Coronary artery (tissue), 2 donors: Measurements from ENCODE around the gene CLDN20.

Source experiments
- DNase-seq: peaks from one replicate; pipeline ENCODE4 v3.0.0-alpha.2; 2017; ENCODE audit warnings: low spot score
- H3K27ac ChIP-seq, 2 donors: fragments of 200-600 bp; sonication (generic); one replicate each; pipeline ENCODE4 v1.5.1; 2016 to 2019
- H3K4me3 ChIP-seq: fragments of 200-600 bp; sonication (generic); 2 replicates; pipeline ENCODE4 v1.5.1; 2016; ENCODE audit warnings: mild to moderate bottlenecking, moderate library complexity
- CTCF ChIP-seq: fragments of 200-600 bp; sonication (generic); IDR thresholded peaks from one replicate; pipeline ENCODE4 v1.5.1; 2019; ENCODE audit warnings: antibody characterized with exemption

The CLDN20 gene

DNA sequence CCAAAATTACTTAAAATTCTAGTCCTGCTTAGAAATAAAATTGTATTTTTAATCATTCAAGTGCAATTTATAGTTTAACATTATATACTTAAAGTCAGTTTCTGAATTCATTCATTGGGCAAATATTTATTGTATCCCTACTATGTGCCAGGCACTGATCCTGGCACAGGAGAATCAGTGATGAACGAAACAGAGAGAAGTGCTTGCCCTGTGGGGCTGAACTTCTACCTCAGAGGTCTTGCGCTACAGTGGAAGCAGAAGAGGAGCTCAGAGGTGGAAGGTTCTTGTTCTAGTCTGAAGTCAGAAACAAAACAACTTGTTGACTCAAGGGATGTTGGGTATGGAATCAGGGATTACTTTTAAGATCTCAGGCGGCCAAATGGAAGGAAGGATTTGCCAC lies 6.0 kb downstream of the CLDN20 start:
- no peak overlapping the region for H3K27ac ChIP-seq
- no peak overlapping the region for H3K4me3 ChIP-seq
- TF ChIP-seq CTCF: no peak
- no peak for DNase-seq

- H3K27ac ChIP-seq: no peak overlapping the region
- no peak for DNase-seq
- no peak for TF ChIP-seq CTCF
- H3K4me3 ChIP-seq: no peak overlapping the region
Observed at GRCh38 chr6:155270561-155271091, 6.8 kb downstream of the CLDN20 start.

DNA sequence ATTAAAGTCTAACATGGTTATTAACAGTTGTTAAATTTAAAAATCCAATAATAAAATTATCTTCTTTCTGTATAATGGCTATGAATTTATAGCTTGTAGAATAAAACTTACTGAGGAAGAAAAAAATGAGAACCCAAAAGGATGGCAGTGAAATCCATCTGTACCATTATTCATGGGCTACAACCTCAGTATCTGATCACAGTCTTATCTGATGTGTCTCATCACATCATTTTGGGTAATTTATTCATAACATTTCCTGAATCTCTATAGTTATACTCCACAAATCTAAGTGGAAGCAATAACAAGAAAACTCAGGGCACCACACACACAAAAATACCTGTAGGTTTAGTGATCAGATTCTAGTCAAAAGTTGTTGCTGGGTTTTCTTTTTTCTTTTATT lies 7.3 kb downstream of the CLDN20 start:
- Histone ChIP-seq H3K4me3 (no peak overlapping the region), H3K27ac (no peak overlapping the region)
- TF ChIP-seq CTCF: no peak
- DNase-seq: no peak

GRCh38 chr6:155272353-155273232 lies 8.8 kb downstream of the CLDN20 start:
- DNase-seq: no peak
- no peak for TF ChIP-seq CTCF
- no peak overlapping the region for H3K4me3 ChIP-seq
- H3K27ac ChIP-seq: peak overlapping the region; percentile 18 to 54

DNA sequence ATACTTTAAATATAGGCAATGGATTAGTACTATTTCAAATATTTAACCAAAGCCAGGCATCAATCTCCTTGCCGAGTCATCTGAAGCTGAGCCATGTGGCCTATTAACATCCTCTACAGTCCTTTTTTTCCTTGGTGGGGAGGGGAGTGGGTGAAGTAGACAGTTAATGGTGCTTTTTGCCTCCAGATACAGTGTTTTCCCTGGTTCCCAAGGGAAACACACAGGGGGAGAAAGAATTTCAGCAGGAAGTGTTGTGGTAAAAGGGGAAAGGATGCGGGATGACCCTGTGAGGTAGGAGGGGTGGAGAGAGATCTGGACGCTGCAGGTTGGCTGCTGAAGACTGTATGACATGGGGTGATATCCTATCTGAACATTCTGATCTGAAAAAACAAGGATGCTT lies 9.6 kb downstream of the CLDN20 start:
- no peak for TF ChIP-seq CTCF
- Histone ChIP-seq H3K27ac (peak overlapping the region; percentile 36 to 54), H3K4me3 (no peak overlapping the region)
- DNase-seq: no peak

GRCh38 chr6:155274106-155274505 lies 10.3 kb downstream of the CLDN20 start:
- H3K4me3 ChIP-seq: no peak overlapping the region
- no peak for TF ChIP-seq CTCF
- no peak for DNase-seq
- peak overlapping the region; percentile 17 to 36 for H3K27ac ChIP-seq

DNA sequence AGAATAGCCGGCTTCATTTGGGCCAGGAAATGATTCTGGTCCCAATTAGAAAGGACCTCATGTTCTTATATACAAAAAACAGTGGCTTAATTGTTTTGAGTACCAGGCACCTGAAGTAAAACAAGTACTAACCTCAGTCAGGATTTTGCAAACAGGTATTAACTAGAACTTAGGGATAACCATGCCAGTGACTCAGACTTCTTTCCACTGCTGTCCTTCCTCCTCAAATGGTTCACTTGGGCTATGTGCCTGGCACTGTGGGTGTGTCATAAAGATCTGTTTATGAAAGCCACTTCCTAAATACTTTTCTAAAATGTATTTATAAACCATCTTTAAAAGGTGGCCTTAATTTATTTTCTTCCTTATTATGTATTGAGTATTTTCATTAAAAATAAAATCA lies 10.7 kb downstream of the CLDN20 start:
- H3K4me3 ChIP-seq: no peak overlapping the region
- DNase-seq: no peak
- no peak for TF ChIP-seq CTCF
- peak overlapping the region in 1 of 2 donors; percentile 17 for H3K27ac ChIP-seq
